HepG2 (cell line): Measurements from ENCODE around the gene RRP12. TPM values are rescaled to one million over a fixed set of nuclear protein-coding genes. Genes with fewer than 3 reads are reported as not detected.

Experiments
- ARID3A ChIP-seq: IDR thresholded peaks from 2 replicates; pipeline ENCODE4 v1.6.1; 2012; ENCODE audit warnings: low read depth, low read length, improper control_type of control experiment
- ARNTL ChIP-seq: sonication (generic); formaldehyde crosslinking; IDR thresholded peaks from 2 replicates; pipeline ENCODE4 v1.4.0; 2020; ENCODE audit warnings: mild to moderate bottlenecking, missing genetic modification reagents
- CREM ChIP-seq, 2 experiments: sonication (generic) in 1 of 2; formaldehyde crosslinking in 1 of 2; IDR thresholded peaks; 2 replicates each; pipeline versions ENCODE4 v1.4.0 to v1.6.1; 2016 to 2020; ENCODE audit warnings: antibody characterized with exemption in 1 of 2, mild to moderate bottlenecking in 1 of 2, missing genetic modification reagents in 1 of 2
- FOXP4 ChIP-seq: sonication (generic); formaldehyde crosslinking; IDR thresholded peaks from 2 replicates; pipeline ENCODE4 v1.4.0; 2020; ENCODE audit warnings: missing genetic modification reagents
- HHEX ChIP-seq: IDR thresholded peaks from 2 replicates; pipeline ENCODE4 v1.6.1; 2016; ENCODE audit warnings: control low read depth
- KAT8 ChIP-seq: IDR thresholded peaks from 2 replicates; pipeline ENCODE4 v1.6.1; 2016; ENCODE audit warnings: missing genetic modification reagents, missing compliant biosample characterization
- NFAT5 ChIP-seq: sonication (generic); formaldehyde crosslinking; IDR thresholded peaks from 2 replicates; pipeline ENCODE4 v1.4.0; 2020; ENCODE audit warnings: missing genetic modification reagents
- NFE2L2 ChIP-seq: fragments of 150-350 bp; IDR thresholded peaks from 2 replicates; pipeline ENCODE4 v1.6.1; 2014; ENCODE audit warnings: low read length
- PPARG ChIP-seq: conservative IDR thresholded peaks from 2 replicates; pipeline ENCODE4 v1.6.1; 2016; ENCODE audit warnings: missing biosample characterization, missing genetic modification reagents
- REST ChIP-seq, 2 experiments: IDR thresholded peaks; 2 replicates each; pipeline ENCODE4 v1.6.1; 2011 to 2012; ENCODE audit warnings: low read length in 2 of 2, borderline replicate concordance in 1 of 2, low read depth in 1 of 2, mild to moderate bottlenecking in 1 of 2, moderate library complexity in 1 of 2
- SAP130 ChIP-seq: IDR thresholded peaks from 2 replicates; pipeline ENCODE4 v1.6.1; 2016; ENCODE audit warnings: low read depth
- TEAD3 ChIP-seq: optimal IDR thresholded peaks from 2 replicates; pipeline ENCODE3; 2016; ENCODE audit warnings: borderline replicate concordance
- ZBTB20 ChIP-seq: sonication (generic); formaldehyde crosslinking; IDR thresholded peaks from 2 replicates; pipeline ENCODE4 v1.8.1; 2023; ENCODE audit warnings: missing genetic modification reagents, low read depth, mild to moderate bottlenecking, borderline replicate concordance
- ZNF629 ChIP-seq: sonication (generic); formaldehyde crosslinking; conservative IDR thresholded peaks from 2 replicates; pipeline ENCODE4 v1.5.0; 2020; ENCODE audit warnings: missing genetic modification reagents
- polyA plus RNA-seq, 8 experiments: library from polyadenylated mRNA; depleted of rRNA in 3 of 8; stranded (reverse) in 7 of 8; unstranded in 1 of 8; fragments of >200 nt; fragmentation: Illumina TruSeq in 4 of 8; extraction: Trizol in 4 of 8; gene quantifications; 2 replicates each; pipeline versions ENCODE4 v1.2.1 to v1.2.3, GENCODE V29; 2011 to 2016; ENCODE audit warnings: low read depth in 4 of 8, missing spikeins in 1 of 8, mixed read lengths in 1 of 8; ENCODE audit not compliant: insufficient read depth in 1 of 8
- total RNA-seq, 5 experiments: library from RNA; depleted of rRNA; stranded (reverse); fragments of >200 nt; fragmentation: Illumina TruSeq; extraction: Trizol; gene quantifications; 2 replicates each; pipeline ENCODE4 v1.2.3, GENCODE V29; 2016; ENCODE audit warnings: low read depth in 1 of 5

The RRP12 gene
- total and polyA plus RNA-seq, 2 of the 13 experiments (the other 11 are each of a cell fraction or from before 2014, with no cell fraction given), result 13.2 to 39.4 TPM

- peak; percentile 42 for TF ChIP-seq ARID3A
- TF ChIP-seq ZNF629 (CRISPR knock-in tag), result 0 out of 2 replicates have a peak, but pooled peaks have one; percentile 41
- no peak for TF ChIP-seq NFAT5 (CRISPR knock-in tag)
- peak in 1 of 2 experiments; percentile 62; a peak in 1 of 4 replicates for TF ChIP-seq REST (IDR thresholded peaks at IDR 0.05; ENCODE audit: borderline replicate concordance in 1 of 2, low read depth in 1 of 2, low read length in 2 of 2)
- TF ChIP-seq NFE2L2, result no peak
- TF ChIP-seq ARNTL (CRISPR knock-in tag), result peak; percentile 68; the same call in 1 of the 2 replicates
- peak; percentile 91 for TF ChIP-seq PPARG (CRISPR knock-in tag)
- peak; percentile 60; the same call in 1 of the 2 replicates for TF ChIP-seq KAT8
- TF ChIP-seq TEAD3 (CRISPR knock-in tag), result peak; percentile 98
- TF ChIP-seq HHEX, result peak; percentile 24; the same call in 1 of the 2 replicates
- peak; percentile 98 for TF ChIP-seq FOXP4 (CRISPR knock-in tag)
- TF ChIP-seq CREM (IDR thresholded peaks at IDR 0.05), result peak; percentile 73
- TF ChIP-seq CREM (CRISPR knock-in tag; IDR thresholded peaks at IDR 0.05), result no peak
- TF ChIP-seq ZBTB20 (CRISPR knock-in tag), result peak; percentile 81
- TF ChIP-seq SAP130 (CRISPR knock-in tag), result peak; percentile 79
Measured at GRCh38 chr10:97327348-97328294, 73.5 kb downstream of the RRP12 start (continued).
